Fibroblast of mammary gland (primary cell): ENCODE data around the gene CACNA1S.
A peak's percentile ranks its signal among the peaks of the same experiment; 100 is the strongest.

Experiments used
- DNase-seq: peaks from one replicate; pipeline ENCODE4 v3.0.0-alpha.2; 2010; ENCODE audit warnings: low read depth
- H3K4me3 ChIP-seq: 2 replicates; pipeline ENCODE4 v1.5.1; 2011; ENCODE audit warnings: low read depth, mild to moderate bottlenecking, low read length, moderate library complexity; ENCODE audit not compliant: control insufficient read depth
- TF ChIP-seq, protein P1 (sequence below): conservative IDR thresholded peaks from 2 replicates; pipeline ENCODE4 v1.5.1; 2011; ENCODE audit warnings: low read depth, low read length, inconsistent platforms; ENCODE audit not compliant: control insufficient read depth, insufficient read depth

Gene CACNA1S

DNA sequence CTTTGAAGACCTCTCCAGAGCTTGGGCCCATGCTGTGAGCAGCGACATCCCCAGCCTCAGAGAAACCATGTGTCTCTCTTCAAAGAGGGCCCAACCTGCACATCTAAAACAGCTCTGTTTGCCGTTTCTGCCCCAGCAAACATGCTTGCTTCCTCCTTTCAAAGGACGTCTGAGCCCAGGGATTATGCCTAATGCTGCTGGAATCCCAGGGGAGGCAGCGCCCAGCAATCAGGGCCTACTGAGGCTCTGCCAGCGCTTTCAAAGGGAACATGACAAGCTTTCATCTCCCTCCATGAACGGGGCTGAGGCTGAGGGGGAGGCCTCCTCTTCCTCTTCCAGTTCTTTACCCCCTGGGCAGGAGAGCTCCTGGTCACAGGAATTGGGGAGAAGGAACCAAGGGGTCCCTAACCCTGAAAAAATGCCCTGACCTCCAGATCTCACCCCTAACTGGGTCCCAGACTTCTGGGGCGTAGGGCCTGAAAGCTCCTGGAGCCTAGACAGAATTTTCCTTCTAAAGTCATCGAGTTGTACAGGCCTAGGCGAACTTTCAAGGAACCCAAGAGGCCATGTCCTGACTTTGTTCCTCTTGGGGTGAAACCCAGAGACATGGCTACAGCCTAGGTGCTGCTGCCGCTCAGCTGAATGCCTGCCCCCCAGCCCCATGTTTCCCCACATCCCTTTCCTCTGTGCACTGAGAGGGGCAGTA is 28.2 kb upstream of the CACNA1S start:
- DNase-seq: no peak
- TF ChIP-seq, protein P1, sequence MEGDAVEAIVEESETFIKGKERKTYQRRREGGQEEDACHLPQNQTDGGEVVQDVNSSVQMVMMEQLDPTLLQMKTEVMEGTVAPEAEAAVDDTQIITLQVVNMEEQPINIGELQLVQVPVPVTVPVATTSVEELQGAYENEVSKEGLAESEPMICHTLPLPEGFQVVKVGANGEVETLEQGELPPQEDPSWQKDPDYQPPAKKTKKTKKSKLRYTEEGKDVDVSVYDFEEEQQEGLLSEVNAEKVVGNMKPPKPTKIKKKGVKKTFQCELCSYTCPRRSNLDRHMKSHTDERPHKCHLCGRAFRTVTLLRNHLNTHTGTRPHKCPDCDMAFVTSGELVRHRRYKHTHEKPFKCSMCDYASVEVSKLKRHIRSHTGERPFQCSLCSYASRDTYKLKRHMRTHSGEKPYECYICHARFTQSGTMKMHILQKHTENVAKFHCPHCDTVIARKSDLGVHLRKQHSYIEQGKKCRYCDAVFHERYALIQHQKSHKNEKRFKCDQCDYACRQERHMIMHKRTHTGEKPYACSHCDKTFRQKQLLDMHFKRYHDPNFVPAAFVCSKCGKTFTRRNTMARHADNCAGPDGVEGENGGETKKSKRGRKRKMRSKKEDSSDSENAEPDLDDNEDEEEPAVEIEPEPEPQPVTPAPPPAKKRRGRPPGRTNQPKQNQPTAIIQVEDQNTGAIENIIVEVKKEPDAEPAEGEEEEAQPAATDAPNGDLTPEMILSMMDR: no peak

DNA sequence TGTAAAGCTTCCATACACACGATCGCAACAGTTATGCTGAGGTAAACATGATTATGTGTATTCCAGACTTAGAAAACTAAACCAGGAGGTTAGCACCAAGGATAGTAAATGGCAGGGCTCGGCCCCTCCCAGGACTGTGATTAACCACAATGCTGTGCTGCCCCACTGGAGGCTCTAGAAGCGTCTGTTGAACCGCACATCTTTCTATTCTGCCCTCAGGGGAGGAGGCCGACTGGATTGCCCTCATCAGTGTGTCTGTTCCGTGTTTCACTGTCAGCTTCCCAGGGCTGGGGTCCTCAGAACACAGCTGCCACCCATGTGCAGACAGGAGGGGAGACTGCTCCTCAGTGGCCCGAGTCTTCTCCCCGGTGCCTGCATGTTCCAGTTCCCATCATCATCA is 27.5 kb upstream of the CACNA1S start:
- TF ChIP-seq, protein P1: no peak
- DNase-seq: no peak
- no peak overlapping the region for H3K4me3 ChIP-seq

More for the DNA sequence above, 28.2 kb upstream of the CACNA1S start:
- no peak overlapping the region for H3K4me3 ChIP-seq

DNA sequence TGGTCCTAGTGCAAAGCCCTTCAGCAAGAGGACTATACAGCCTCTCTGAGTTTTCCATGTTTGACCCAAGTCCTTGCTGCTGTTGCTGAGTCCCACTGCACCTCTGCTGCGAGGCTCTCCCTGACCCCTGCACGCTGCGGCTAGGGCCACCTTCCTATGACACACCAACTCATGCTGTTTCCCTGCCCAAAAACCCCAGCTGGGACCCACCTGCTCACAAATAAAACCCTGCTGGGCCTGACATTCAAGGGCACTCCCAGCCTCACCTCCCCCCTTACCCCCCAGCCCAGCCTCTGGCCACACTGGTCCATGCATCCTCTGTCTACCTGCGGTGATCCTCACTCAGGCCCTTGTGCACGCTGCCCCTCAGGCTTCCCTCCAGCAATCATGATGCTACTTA is 27.1 kb upstream of the CACNA1S start:
- TF ChIP-seq, protein P1: no peak
- DNase-seq: no peak
- no peak overlapping the region for H3K4me3 ChIP-seq

DNA sequence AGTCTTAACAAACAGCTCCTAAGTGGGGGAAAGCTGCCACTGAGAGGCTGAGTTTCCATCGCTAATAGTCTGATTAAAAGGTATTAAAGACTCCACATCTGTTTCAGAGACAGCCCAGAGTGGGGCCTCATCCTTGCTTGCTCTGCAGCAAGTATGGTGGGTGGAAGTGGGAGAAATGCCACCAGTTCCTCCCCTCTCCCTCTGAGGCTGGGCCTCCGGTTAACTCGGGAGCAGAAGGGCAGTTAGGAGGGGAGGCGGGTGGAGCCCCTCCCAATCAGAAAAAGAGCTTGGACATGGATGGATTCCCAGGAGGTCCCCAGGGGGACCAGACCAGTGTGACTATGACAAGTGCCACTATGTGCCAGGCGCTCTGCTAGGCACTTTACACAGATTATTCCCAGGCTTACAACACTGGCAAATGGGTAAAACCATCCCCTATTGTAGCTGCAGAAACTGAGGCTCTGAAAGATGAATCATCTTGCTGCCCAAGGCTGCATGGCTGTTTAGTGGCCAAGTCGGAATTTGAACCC is 26.1 kb upstream of the CACNA1S start:
- no peak overlapping the region for H3K4me3 ChIP-seq
- TF ChIP-seq, protein P1: no peak
- no peak for DNase-seq

DNA sequence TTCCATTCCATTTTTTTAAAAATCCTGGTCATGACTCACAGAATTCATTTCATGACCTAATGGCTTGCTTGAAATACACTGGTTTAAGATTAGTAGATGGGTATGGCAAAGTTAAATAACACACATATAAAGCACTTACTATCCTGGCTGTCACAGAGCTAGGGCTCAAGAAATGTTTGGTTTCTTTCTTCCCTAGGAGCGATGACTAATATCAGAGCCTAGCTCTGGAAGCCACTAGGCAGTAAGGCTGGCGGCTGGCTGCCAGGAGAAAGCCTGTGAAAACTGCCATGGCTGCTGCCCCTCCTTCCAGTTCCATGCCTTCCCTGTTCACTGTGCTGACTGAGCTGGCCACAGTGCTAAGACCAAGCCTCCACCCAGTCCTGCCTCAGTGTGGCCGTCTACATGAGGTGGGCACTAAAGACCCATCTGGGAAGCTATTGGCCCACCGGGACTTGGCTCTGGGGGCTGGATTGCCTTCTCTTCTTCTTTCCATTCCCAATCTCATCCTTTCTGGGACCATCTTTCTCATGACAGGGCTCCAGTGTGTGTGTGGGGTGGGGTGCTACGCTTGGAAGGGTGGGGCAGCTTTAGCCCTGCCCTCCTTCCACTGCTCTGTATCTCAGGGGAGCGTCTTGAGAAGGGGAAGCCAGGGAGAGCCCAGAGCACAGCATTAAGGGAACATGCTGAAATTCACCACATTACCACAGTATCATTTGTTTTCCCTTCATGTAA is 25.5 kb upstream of the CACNA1S start:
- peak; percentile 88 for DNase-seq
- H3K4me3 ChIP-seq: no peak overlapping the region
- TF ChIP-seq, protein P1: no peak

DNA sequence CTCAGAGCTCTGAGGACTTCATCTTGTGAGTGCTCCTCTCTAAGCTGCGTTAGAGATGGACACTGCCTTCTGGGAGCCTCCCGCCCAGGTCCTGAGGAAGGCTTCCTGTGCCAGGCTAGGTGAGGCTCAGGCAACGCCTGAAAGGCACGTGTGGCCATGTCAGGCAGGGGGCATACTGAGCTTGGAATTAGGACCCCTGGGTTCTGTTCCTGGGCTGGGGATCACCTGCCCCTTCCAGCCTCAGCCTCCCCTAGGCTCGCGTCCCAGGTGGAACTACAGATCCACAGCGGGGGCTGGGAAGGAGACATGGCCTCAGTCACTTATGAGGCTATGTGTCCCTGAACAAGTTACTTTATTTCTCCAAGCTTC is 24.8 kb upstream of the CACNA1S start:
- TF ChIP-seq, protein P1: no peak
- H3K4me3 ChIP-seq: no peak overlapping the region
- DNase-seq: no peak
